ENCODE data around the gene CTBP1.

Gene CTBP1

GRCh38 chr4:1205586-1206298, 43.2 kb downstream of the CTBP1 start:
- H3K27me3 ChIP-seq (ENCODE audit: control insufficient read depth in 2 of 2, insufficient read depth in 2 of 2, low read length in 2 of 2): no peaks in the 10 kb centered on the region
- peaks cover 69 to 79% of the 10 kb centered on the region in 2 donors for H3K4me1 ChIP-seq (ENCODE audit: control insufficient read depth in 2 of 2, insufficient read depth in 2 of 2, low read length in 2 of 2)
- no peaks in the 10 kb centered on the region for H3K9me3 ChIP-seq (ENCODE audit: control insufficient read depth in 2 of 2, low read length in 2 of 2)
- no peak overlapping the region for H3K4me3 ChIP-seq (ENCODE audit: low read length in 2 of 2)
- peak overlapping the region; percentile 60 to 75 for H3K27ac ChIP-seq (ENCODE audit: low read depth in 2 of 2, low read length in 2 of 2)
- H3K9ac ChIP-seq (ENCODE audit: low read depth in 1 of 2, low read length in 2 of 2): peak overlapping the region in 1 of 2 donors; percentile 20
- no peaks in the 10 kb centered on the region for H3K36me3 ChIP-seq (ENCODE audit: control insufficient read depth in 2 of 2, insufficient read depth in 2 of 2, low read length in 2 of 2)

DNA sequence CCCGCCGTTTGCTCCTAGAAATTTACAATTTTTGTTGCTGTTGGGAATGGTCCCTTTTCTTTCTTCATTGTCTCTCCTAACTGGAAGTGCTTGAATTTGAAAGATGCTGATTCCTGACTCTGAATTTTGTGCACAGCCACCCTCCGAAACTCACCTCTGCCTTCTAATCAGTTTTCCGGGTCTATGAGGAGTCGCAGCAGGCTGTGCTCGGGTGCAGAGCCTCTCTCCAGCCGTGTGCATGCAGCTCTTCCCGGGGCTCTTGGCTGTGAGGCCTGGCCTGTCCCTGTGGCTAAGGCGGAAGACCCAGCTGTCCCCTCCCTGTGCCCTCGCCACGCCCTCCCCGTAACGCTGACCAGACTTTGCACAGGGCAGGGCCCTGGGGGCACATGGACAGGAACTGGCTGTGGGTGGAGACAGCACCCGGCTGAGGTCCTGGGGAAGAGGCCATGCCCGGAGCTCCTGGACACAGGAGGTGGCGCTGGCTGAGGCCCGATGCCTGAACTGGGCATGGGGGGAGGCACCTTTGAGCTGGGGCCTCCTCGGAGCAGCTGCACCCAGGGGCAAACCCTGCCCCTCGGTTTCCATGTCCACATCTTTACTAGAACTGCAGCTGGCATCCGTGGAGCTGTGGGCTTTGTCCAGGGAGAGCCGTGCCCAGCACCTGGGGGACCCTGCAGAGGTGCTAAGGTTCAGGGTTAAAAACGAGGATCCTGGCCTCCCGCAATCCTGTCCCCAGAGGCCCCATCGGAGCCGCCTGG, 43.9 kb downstream of the CTBP1 start:
- peak overlapping the region; percentile 52 to 66 for H3K9ac ChIP-seq (ENCODE audit: low read depth in 1 of 2, low read length in 2 of 2)
- peaks cover 68 to 73% of the 10 kb centered on the region in 2 donors for H3K4me1 ChIP-seq (ENCODE audit: control insufficient read depth in 2 of 2, insufficient read depth in 2 of 2, low read length in 2 of 2)
- no peaks in the 10 kb centered on the region for H3K36me3 ChIP-seq (ENCODE audit: control insufficient read depth in 2 of 2, insufficient read depth in 2 of 2, low read length in 2 of 2)
- H3K9me3 ChIP-seq (ENCODE audit: control insufficient read depth in 2 of 2, low read length in 2 of 2): no peaks in the 10 kb centered on the region
- H3K27ac ChIP-seq (ENCODE audit: low read depth in 2 of 2, low read length in 2 of 2): peak overlapping the region; percentile 75 to 80
- H3K4me3 ChIP-seq (ENCODE audit: low read length in 2 of 2): peak overlapping the region; percentile 55 to 67
- H3K27me3 ChIP-seq (ENCODE audit: control insufficient read depth in 2 of 2, insufficient read depth in 2 of 2, low read length in 2 of 2): no peaks in the 10 kb centered on the region

- peaks cover 65 to 67% of the 10 kb centered on the region in 2 donors for H3K4me1 ChIP-seq (ENCODE audit: control insufficient read depth in 2 of 2, insufficient read depth in 2 of 2, low read length in 2 of 2)
- peak overlapping the region in 1 of 2 donors; percentile 66 for H3K9ac ChIP-seq (ENCODE audit: low read depth in 1 of 2, low read length in 2 of 2)
- H3K27ac ChIP-seq (ENCODE audit: low read depth in 2 of 2, low read length in 2 of 2): peak overlapping the region; percentile 75 to 80
These were observed 44.6 kb downstream of the CTBP1 start for GRCh38 chr4:1204286-1204827.

GRCh38 chr4:1203026-1203616, 45.8 kb downstream of the CTBP1 start:
- Histone ChIP-seq H3K4me1 (ENCODE audit: control insufficient read depth in 2 of 2, insufficient read depth in 2 of 2, low read length in 2 of 2) (peaks cover 52 to 54% of the 10 kb centered on the region in 2 donors), H3K27ac (ENCODE audit: low read depth in 2 of 2, low read length in 2 of 2) (peak overlapping the region; percentile 76 to 91), H3K9ac (ENCODE audit: low read depth in 1 of 2, low read length in 2 of 2) (peak overlapping the region in 1 of 2 donors; percentile 45), H3K9me3 (ENCODE audit: control insufficient read depth in 2 of 2, low read length in 2 of 2) (no peaks in the 10 kb centered on the region), H3K36me3 (ENCODE audit: control insufficient read depth in 2 of 2, insufficient read depth in 2 of 2, low read length in 2 of 2) (no peaks in the 10 kb centered on the region), H3K4me3 (ENCODE audit: low read length in 2 of 2) (no peak overlapping the region), H3K27me3 (ENCODE audit: control insufficient read depth in 2 of 2, insufficient read depth in 2 of 2, low read length in 2 of 2) (no peaks in the 10 kb centered on the region)

More at GRCh38 chr4:1204286-1204827, 44.6 kb downstream of the CTBP1 start:
- H3K36me3 ChIP-seq (ENCODE audit: control insufficient read depth in 2 of 2, insufficient read depth in 2 of 2, low read length in 2 of 2): no peaks in the 10 kb centered on the region
- peak overlapping the region; percentile 55 to 67 for H3K4me3 ChIP-seq (ENCODE audit: low read length in 2 of 2)
- no peaks in the 10 kb centered on the region for H3K9me3 ChIP-seq (ENCODE audit: control insufficient read depth in 2 of 2, low read length in 2 of 2)
- no peaks in the 10 kb centered on the region for H3K27me3 ChIP-seq (ENCODE audit: control insufficient read depth in 2 of 2, insufficient read depth in 2 of 2, low read length in 2 of 2)

- H3K9ac ChIP-seq (ENCODE audit: low read depth in 1 of 2, low read length in 2 of 2): peak overlapping the region; percentile 24 to 45
- no peak overlapping the region for H3K4me3 ChIP-seq (ENCODE audit: low read length in 2 of 2)
- H3K27ac ChIP-seq (ENCODE audit: low read depth in 2 of 2, low read length in 2 of 2): peak overlapping the region; percentile 76 to 91
- H3K9me3 ChIP-seq (ENCODE audit: control insufficient read depth in 2 of 2, low read length in 2 of 2): no peaks in the 10 kb centered on the region
- H3K36me3 ChIP-seq (ENCODE audit: control insufficient read depth in 2 of 2, insufficient read depth in 2 of 2, low read length in 2 of 2): no peaks in the 10 kb centered on the region
- H3K4me1 ChIP-seq (ENCODE audit: control insufficient read depth in 2 of 2, insufficient read depth in 2 of 2, low read length in 2 of 2): peaks cover 47 to 49% of the 10 kb centered on the region in 2 donors
- H3K27me3 ChIP-seq (ENCODE audit: control insufficient read depth in 2 of 2, insufficient read depth in 2 of 2, low read length in 2 of 2): no peaks in the 10 kb centered on the region
These were observed 46.4 kb downstream of the CTBP1 start for GRCh38 chr4:1202526-1203011.

DNA sequence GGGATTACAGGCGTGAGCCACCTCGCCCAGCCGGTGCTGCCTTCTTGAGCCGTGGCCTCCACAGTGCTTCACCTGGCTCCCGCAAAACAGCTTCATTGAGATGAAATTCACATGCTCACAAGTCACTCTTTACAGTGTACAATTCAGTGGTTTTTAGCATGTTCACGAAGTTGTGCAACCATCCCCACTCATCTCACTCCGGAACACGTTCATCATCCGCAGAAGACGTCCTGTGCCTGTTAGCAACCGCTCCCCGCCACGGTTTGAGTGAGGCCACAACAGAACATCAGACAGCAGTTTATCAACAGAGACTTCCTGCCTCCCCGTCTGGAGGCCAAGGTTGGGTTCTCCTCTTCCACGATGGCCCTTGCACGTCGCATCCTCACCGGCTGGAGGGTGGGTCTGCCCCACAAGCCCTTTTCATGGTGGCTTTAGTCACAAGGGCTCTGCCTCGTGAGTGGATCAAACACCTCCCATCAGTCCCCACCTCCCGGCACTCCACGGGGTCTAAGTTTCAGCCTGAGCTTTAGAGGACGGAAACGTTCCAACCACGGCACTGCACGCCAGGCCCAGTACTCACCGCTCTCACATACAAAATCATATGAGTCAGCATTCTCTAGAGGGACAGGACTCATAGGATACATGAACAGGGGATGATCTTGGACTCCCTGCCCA, 46.9 kb downstream of the CTBP1 start:
- Histone ChIP-seq H3K27ac (ENCODE audit: low read depth in 2 of 2, low read length in 2 of 2) (peak overlapping the region; percentile 76 to 91), H3K4me3 (ENCODE audit: low read length in 2 of 2) (peak overlapping the region in 1 of 2 donors; percentile 33), H3K9ac (ENCODE audit: low read depth in 1 of 2, low read length in 2 of 2) (peak overlapping the region; percentile 45 to 47), H3K9me3 (ENCODE audit: control insufficient read depth in 2 of 2, low read length in 2 of 2) (no peaks in the 10 kb centered on the region), H3K4me1 (ENCODE audit: control insufficient read depth in 2 of 2, insufficient read depth in 2 of 2, low read length in 2 of 2) (peaks cover 43% of the 10 kb centered on the region in 2 donors), H3K36me3 (ENCODE audit: control insufficient read depth in 2 of 2, insufficient read depth in 2 of 2, low read length in 2 of 2) (peaks cover 0 to under 1% of the 10 kb centered on the region in 2 donors), H3K27me3 (ENCODE audit: control insufficient read depth in 2 of 2, insufficient read depth in 2 of 2, low read length in 2 of 2) (no peaks in the 10 kb centered on the region)

DNA sequence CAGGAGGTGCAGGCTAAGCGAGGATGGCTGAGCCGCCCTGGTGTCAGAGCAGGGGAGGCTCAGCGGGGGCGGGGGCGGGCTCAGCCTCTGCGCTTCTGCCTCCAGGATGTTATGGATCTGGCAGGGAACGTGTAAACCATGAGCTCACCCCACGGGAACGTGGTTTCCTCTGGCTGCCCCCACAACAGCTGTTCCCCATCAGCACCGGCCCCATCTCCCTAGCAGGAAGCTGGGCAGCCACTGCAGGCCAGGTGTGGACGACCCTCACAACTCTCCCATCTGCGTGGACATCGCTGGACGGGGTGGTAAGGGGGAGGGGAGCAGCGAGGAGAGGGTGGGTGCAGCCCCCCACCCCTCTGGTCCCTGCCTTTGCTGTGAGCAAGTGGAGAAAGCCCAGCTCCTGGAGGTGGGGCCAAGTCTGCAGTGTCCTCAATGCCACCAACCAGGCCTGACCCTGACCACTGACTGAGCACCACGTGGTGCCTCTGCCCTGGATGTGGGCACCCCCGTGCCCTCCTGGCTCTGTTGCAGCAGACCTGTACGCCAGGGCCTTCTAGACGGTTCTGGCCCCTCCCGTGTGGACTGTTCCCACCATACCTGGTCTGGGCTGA, 48.4 kb downstream of the CTBP1 start:
- no peaks in the 10 kb centered on the region for H3K27me3 ChIP-seq (ENCODE audit: control insufficient read depth in 2 of 2, insufficient read depth in 2 of 2, low read length in 2 of 2)
- H3K9me3 ChIP-seq (ENCODE audit: control insufficient read depth in 2 of 2, low read length in 2 of 2): no peaks in the 10 kb centered on the region
- H3K27ac ChIP-seq (ENCODE audit: low read depth in 2 of 2, low read length in 2 of 2): peak overlapping the region; percentile 76 to 91
- H3K4me3 ChIP-seq (ENCODE audit: low read length in 2 of 2): peak overlapping the region; percentile 12 to 59
- peak overlapping the region; percentile 29 to 58 for H3K9ac ChIP-seq (ENCODE audit: low read depth in 1 of 2, low read length in 2 of 2)
- peaks cover 5 to 6% of the 10 kb centered on the region in 2 donors for H3K36me3 ChIP-seq (ENCODE audit: control insufficient read depth in 2 of 2, insufficient read depth in 2 of 2, low read length in 2 of 2)
- peaks cover 31 to 38% of the 10 kb centered on the region in 2 donors for H3K4me1 ChIP-seq (ENCODE audit: control insufficient read depth in 2 of 2, insufficient read depth in 2 of 2, low read length in 2 of 2)

- Histone ChIP-seq H3K27me3 (ENCODE audit: control insufficient read depth in 2 of 2, insufficient read depth in 2 of 2, low read length in 2 of 2) (no peaks in the 10 kb centered on the region), H3K9me3 (ENCODE audit: control insufficient read depth in 2 of 2, low read length in 2 of 2) (no peaks in the 10 kb centered on the region), H3K4me1 (ENCODE audit: control insufficient read depth in 2 of 2, insufficient read depth in 2 of 2, low read length in 2 of 2) (peaks cover 25 to 32% of the 10 kb centered on the region in 2 donors), H3K9ac (ENCODE audit: low read depth in 1 of 2, low read length in 2 of 2) (peak overlapping the region; percentile 6 to 29), H3K4me3 (ENCODE audit: low read length in 2 of 2) (peak overlapping the region; percentile 12 to 59), H3K36me3 (ENCODE audit: control insufficient read depth in 2 of 2, insufficient read depth in 2 of 2, low read length in 2 of 2) (peaks cover 5 to 6% of the 10 kb centered on the region in 2 donors), H3K27ac (ENCODE audit: low read depth in 2 of 2, low read length in 2 of 2) (peak overlapping the region; percentile 76 to 91)
These were observed 49.2 kb downstream of the CTBP1 start for GRCh38 chr4:1199556-1200331.
